Large intestine (tissue), 3 donors: ENCODE data around the gene NCAPH2. TPM values are rescaled to one million over a fixed set of nuclear protein-coding genes. Genes with fewer than 3 reads are reported as not detected.

Experiments
- DNase-seq, 2 donors: peaks; one replicate each; pipeline versions ENCODE4 v3.0.0 to v3.0.0-alpha.2; 2013
- H3K27ac ChIP-seq: one replicate; pipeline ENCODE4 v1.5.1; 2013; ENCODE audit warnings: low read length
- H3K27me3 ChIP-seq: 2 replicates; pipeline ENCODE4 v1.6.1; 2013; ENCODE audit warnings: low read length; ENCODE audit not compliant: control insufficient read depth, insufficient read depth
- H3K36me3 ChIP-seq: 2 replicates; pipeline ENCODE4 v1.6.1; 2013; ENCODE audit warnings: low read length; ENCODE audit not compliant: control insufficient read depth, insufficient read depth
- H3K4me1 ChIP-seq: one replicate; pipeline ENCODE4 v1.6.1; 2013; ENCODE audit warnings: low read length; ENCODE audit not compliant: control insufficient read depth, insufficient read depth
- H3K4me3 ChIP-seq: one replicate; pipeline ENCODE4 v1.5.1; 2013; ENCODE audit warnings: low read length
- H3K9me3 ChIP-seq: one replicate; pipeline ENCODE4 v1.6.1; 2013; ENCODE audit warnings: mild to moderate bottlenecking, low read depth, low read length, moderate library complexity; ENCODE audit not compliant: control insufficient read depth
- WGBS: methylation state at CpG from one replicate; pipeline ENCODE4 v1.1.5; 2013; ENCODE audit warnings: low lambda C conversion rate; ENCODE audit not compliant: insufficient coverage; 5-methylcytosine and 5-hydroxymethylcytosine counted together
- polyA plus RNA-seq: library from polyadenylated mRNA; unstranded; fragments of 120-200 nt; gene quantifications from one replicate; pipeline ENCODE4 v1.2.1, GENCODE V29; 2013

Gene NCAPH2
- polyA plus RNA-seq, 1 donor, result 31.2 TPM

DNA sequence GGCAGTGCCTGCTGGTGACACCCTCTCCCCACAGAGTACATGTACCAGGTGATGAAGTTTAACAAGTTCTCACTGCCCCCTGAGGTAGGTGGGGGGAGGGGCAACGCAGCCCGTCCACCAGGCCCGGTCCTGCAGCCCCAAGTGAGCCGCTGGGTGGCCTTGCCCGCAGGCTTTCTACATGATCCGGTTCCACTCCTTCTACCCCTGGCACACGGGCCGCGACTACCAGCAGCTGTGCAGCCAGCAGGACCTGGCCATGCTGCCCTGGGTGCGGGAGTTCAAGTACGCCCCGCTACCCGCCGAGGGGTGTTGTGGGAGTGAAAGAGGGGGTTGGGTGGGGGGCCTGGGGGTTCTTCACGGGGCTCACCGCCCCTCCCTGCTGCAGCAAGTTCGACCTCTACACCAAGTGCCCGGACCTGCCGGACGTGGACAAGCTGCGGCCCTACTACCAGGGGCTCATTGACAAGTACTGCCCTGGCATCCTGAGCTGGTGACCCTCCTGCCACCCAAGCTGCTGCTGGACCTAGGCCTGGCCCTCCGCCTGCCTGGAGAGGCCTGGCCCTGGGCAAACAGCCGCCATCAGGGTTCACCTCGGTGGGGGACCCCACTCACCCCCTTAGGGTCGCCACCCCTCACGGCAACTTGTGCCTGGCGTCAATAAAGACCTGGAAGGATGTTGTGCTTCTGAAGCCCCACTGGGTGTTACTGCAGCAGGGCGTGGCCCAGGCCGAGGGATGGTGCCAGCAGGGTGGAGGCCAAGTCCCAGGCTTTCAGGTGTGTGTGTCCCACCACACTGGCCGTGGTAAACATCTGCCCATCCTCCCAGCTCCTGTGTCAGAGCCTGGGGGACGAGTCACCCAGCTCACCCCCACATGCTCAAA lies 18.4 kb upstream of the NCAPH2 start:
- no peaks in the 10 kb centered on the region for H3K9me3 ChIP-seq
- no CpG with 5 or more reads among the region's 31 CpGs for WGBS
- DNase-seq, result no peak
- no peaks in the 10 kb centered on the region for H3K36me3 ChIP-seq
- no peak overlapping the region for H3K4me3 ChIP-seq
- no peak overlapping the region for H3K27ac ChIP-seq
- peaks cover 9% of the 10 kb centered on the region for H3K4me1 ChIP-seq
- H3K27me3 ChIP-seq, result peaks cover 2% of the 10 kb centered on the region

DNA sequence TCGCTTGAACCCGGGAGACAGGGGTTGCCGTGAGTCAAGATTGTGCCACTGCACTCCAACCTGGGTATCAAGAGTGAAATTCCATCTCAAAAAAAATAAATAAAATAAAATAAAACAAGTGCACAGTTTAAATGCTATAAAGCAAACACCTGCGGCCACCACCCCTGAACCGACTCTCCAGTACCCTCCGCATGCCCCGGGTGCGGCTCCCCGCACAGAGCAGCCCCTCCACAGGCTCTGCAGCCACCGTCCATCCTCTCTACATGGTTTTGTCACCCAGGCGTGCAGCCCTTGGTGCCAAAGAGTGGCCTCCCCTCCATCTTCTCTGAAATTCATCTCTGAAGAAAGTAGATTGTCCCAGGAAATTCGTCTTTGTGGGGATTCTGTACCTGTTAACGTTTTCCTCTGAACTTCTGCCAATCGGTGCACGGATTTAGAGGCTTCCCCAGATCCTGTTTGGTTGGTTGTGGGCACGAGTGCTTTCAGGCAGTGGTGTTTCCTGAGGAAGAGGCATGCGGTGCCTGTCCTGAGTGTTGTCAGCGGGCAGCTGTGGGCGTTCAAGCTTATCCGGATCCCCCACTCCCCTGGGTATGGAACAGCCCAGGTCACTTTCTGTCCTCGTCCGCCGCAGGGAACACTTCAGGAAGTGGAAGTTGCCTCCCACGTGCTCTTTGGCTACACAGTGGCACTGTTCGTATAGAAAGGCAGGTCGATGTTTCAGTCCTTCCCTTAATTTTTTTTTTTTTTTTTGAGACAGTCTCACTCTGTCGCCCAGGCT lies 17.3 kb upstream of the NCAPH2 start:
- no peak for DNase-seq
- H3K4me1 ChIP-seq, result no peaks in the 10 kb centered on the region
- H3K27ac ChIP-seq, result no peak overlapping the region
- no peak overlapping the region for H3K4me3 ChIP-seq
- peaks cover 2% of the 10 kb centered on the region for H3K27me3 ChIP-seq
- H3K9me3 ChIP-seq, result no peaks in the 10 kb centered on the region
- WGBS, result 100% methylated on average over 5 of the region's 27 CpGs
- no peaks in the 10 kb centered on the region for H3K36me3 ChIP-seq

DNA sequence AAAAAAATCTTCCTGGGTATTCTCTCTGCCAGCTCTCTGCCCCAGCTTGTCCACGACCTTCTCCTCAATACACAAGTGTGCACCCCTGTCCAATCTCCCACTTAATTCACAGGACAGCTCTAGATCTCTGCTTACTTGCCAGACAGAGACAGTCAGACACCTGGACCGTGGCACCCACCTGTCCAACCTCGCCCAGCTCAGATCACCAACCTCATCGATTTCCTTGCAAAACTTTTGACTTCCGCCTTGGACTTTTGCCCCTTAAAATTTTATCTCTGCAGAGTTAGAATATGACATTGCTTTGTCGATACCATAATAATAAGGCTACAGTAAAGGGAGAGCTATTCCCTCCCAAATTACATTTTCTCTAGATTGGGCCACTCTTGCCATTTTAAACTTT lies 10.9 kb upstream of the NCAPH2 start:
- DNase-seq, result no peak
- H3K36me3 ChIP-seq, result peaks cover 1% of the 10 kb centered on the region
- H3K4me1 ChIP-seq, result no peaks in the 10 kb centered on the region
- 64% methylated on average over 1 of the region's 6 CpGs for WGBS
- H3K27ac ChIP-seq, result no peak overlapping the region
- H3K4me3 ChIP-seq, result no peak overlapping the region
- no peaks in the 10 kb centered on the region for H3K27me3 ChIP-seq
- H3K9me3 ChIP-seq, result no peaks in the 10 kb centered on the region

DNA sequence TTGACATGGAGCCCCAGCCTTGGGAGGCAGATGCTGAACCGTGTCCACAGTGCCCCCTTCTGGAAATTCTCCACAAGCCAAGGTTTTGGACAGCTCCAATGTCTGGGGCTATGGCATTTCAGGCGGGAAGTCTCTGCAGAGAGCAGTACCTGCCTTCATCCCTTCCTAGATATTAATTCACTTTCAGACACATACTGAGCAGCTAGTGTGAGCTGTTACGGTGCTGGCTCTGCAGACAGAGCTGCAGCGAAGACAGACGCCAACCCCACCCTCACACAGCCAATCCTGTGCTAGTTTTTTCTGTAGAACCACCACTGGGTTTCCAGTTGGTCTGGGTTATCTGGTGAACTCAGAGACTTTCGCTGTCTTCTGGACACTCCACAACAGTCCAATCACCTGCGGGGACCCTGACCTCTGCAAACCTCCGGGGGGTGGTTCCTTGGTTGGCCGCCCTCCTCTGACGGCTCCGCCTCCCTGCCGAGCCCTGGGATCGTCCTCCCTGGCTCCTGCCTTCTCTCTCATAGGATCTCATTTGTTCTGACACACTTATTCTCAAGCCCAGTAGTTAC lies 9.6 kb upstream of the NCAPH2 start:
- WGBS, result no CpG with 5 or more reads among the region's 13 CpGs
- no peaks in the 10 kb centered on the region for H3K9me3 ChIP-seq
- H3K27ac ChIP-seq, result peak overlapping the region; percentile 2
- no peak overlapping the region for H3K4me3 ChIP-seq
- no peaks in the 10 kb centered on the region for H3K27me3 ChIP-seq
- peak in 1 of 2 donors; percentile 69 for DNase-seq
- no peaks in the 10 kb centered on the region for H3K4me1 ChIP-seq
- peaks cover 13% of the 10 kb centered on the region for H3K36me3 ChIP-seq

DNA sequence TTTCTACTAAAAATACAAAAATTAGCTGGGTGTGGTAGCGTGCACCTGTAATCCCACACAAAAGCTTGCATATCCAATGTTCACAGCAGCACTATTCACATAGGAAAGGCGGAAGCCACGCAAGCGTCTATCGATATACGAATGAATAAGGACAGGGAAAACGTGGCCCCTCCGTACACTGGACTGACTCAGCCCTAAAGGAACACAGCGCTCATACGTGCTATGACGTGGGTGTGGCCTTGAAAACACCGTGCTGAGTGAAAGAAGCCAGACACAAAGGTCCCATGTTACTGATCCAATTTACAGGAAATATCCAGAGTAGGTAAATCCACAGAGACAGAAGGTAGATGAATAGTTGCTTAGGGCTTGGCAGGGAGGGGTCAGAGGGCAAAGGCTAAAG lies 7.6 kb upstream of the NCAPH2 start:
- Histone ChIP-seq H3K4me1 (no peaks in the 10 kb centered on the region), H3K27ac (no peak overlapping the region), H3K27me3 (no peaks in the 10 kb centered on the region), H3K4me3 (no peak overlapping the region), H3K36me3 (peaks cover 26% of the 10 kb centered on the region), H3K9me3 (no peaks in the 10 kb centered on the region)
- no peak for DNase-seq
- no CpG with 5 or more reads among the region's 12 CpGs for WGBS

DNA sequence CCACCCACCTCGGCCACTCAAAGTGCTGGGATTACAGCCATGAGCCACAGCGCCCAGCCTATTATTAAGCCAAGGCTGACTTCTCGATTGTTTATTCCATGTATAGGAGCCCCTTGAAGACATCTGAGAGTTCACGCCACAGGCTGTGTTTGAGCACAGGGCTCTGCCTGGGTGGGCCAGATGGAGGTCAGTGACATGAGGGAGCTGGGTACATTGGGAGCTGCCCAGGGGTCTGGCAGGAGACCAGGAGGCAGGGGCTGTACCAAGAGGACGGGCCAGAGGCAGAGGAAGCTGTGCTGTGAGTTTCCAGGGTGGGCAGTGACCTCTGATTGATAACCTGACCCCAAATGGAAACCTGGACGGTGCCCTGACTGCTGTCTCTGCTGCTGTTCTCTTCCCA lies 5.9 kb upstream of the NCAPH2 start:
- no peak overlapping the region for H3K27ac ChIP-seq
- H3K9me3 ChIP-seq, result no peaks in the 10 kb centered on the region
- H3K36me3 ChIP-seq, result peaks cover 33% of the 10 kb centered on the region
- no CpG with 5 or more reads among the region's 6 CpGs for WGBS
- no peaks in the 10 kb centered on the region for H3K27me3 ChIP-seq
- no peak for DNase-seq
- peaks cover 6% of the 10 kb centered on the region for H3K4me1 ChIP-seq
- H3K4me3 ChIP-seq, result no peak overlapping the region

DNA sequence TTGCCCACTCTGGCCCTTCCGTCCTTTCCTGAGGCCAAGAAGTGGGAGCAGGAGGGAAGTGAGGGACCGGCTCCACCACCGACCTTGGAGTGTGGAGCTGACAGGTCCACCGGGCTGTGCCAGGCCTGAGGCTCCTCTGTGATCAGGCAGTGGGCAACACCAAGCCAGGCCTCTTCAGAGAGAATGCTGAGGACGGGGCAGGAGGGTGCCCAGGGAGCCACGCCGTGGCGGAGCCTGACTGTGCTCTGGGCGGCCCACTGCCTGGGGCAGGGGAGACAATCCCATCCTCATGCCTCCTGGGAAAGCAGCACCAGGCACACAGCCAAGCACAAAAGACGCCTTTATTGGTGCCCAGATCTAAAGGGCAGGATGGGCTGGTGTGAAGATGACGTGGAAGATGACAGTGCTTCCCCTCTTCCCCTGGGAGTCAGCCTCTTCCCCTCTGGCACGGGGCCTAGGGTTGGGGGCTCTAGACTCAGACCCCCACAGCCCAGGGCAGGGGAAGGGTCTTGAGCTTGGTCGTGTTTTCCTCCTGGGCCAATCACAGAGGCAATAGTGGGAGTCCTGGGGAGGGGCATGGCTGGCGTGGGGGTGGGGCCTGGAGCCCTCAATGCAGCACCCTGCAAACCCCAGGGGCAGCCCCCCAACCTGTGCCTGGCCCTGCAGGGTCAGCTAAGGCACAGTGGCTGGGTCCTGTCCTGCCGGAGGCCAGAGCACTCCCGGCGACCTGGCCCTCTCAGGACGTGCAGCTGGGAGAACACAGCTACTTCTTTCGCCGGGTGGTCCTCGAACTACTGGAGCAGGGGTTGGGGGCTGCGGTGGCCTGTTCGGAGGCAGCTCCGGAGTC lies 5.2 kb upstream of the NCAPH2 start:
- DNase-seq, result no peak
- Histone ChIP-seq H3K4me3 (no peak overlapping the region), H3K27me3 (no peaks in the 10 kb centered on the region), H3K36me3 (peaks cover 33% of the 10 kb centered on the region), H3K27ac (no peak overlapping the region), H3K9me3 (no peaks in the 10 kb centered on the region), H3K4me1 (peaks cover 6% of the 10 kb centered on the region)
- no CpG with 5 or more reads among the region's 24 CpGs for WGBS

DNA sequence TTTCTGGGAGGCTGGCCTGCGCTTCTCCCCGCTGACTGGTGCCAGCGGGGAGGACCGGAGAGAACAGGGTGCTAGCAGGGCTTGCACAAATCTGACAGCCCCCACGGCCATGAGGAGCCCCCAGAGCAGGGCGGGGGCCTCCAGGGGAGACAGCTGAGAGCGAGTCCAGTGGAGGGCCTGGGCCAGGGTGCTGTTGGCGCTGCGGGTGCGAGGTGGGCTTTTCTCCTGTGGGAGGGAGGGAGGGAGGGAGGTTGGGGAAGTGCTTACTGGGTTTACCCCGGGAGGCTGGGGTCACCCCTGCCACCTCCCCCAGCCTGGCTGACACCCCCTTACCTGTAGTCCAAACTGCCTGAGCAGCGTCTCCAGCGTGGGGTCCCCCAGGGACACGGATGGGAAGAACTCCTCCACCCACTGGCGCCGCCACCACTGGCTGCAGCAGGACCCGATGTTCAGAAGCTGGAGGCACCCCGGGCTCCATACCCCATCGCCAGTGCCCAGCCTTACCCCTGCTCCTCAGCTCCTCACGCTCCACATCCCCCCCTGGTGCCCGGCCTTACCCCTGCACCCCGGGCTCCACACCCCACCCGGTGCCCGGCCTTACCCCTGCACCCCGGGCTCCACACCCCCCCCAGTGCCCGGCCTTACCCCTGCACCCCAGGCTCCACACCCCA lies 4.4 kb upstream of the NCAPH2 start:
- WGBS, result no CpG with 5 or more reads among the region's 26 CpGs
- no peak for DNase-seq
- H3K4me1 ChIP-seq, result peaks cover 8% of the 10 kb centered on the region

DNA sequence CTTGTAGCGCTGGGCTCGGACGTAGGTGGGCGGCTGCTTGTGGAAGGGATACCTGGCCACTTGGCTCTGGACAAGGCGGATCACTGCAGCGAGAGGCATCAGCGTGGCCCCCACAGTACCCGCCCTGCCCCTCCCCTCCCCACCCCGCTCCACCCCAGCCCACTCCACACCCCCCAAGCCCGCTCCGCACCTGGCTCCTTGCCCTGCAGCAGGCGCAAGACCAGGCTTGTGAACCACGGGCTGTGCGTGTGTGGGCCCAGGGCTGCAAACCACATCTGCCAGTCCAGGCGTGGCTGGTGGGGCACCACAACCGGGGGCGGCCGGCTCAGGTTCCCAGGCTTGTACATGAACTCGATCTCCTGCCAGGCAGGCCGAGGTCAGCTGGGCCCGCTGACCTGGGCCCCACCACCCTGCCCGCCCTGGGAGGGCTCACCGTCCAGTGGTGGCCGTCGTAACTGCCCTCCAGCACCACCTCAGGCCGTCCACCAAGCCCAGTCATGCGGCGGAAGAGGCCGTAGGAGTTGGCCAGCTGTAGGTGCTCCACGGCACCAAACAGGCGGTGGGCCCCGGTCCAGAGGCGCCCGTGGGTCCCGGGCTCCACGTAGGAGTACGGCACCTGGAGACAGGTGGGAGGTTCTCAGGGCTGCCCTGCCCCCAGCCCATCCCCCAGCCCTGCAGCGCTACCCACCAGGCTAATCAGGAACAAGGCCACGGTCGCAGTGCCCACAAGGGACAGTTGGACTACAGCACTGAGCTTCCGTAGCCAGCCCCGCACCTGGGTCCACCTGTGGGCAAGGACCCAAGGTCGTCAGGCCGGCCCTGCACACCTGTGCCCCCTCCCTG lies 3.4 kb upstream of the NCAPH2 start:
- no peaks in the 10 kb centered on the region for H3K27me3 ChIP-seq
- no peak for DNase-seq
- no peak overlapping the region for H3K4me3 ChIP-seq
- peaks cover 33% of the 10 kb centered on the region for H3K36me3 ChIP-seq
- no CpG with 5 or more reads among the region's 44 CpGs for WGBS
- no peak overlapping the region for H3K27ac ChIP-seq
- no peaks in the 10 kb centered on the region for H3K9me3 ChIP-seq
- peaks cover 14% of the 10 kb centered on the region for H3K4me1 ChIP-seq

More for the DNA sequence above, 4.4 kb upstream of the NCAPH2 start:
- H3K9me3 ChIP-seq, result no peaks in the 10 kb centered on the region
- H3K27me3 ChIP-seq, result no peaks in the 10 kb centered on the region
- H3K27ac ChIP-seq, result no peak overlapping the region
- H3K4me3 ChIP-seq, result no peak overlapping the region
- peaks cover 33% of the 10 kb centered on the region for H3K36me3 ChIP-seq
